Measurements from ENCODE around the gene TH. TPM values are rescaled to one million over a fixed set of nuclear protein-coding genes. Genes with fewer than 3 reads are reported as not detected.

TH gene
- not detected in 2 replicates for polyA plus RNA-seq (2012; rRNA removed)
- not detected in 2 replicates for polyA plus RNA-seq (2012; cell fraction: cytosol; rRNA removed)
- polyA plus RNA-seq (2012; cell fraction: nucleus; rRNA removed) = not detected in 2 replicates

- H3K79me2 ChIP-seq (ENCODE audit: insufficient read depth) = no peaks in the 10 kb centered on the region
- 42% methylated on average over 5 of the region's 17 CpGs for WGBS (ENCODE audit: low lambda C conversion rate)
- H4K20me1 ChIP-seq (ENCODE audit: insufficient read depth) = no peaks in the 10 kb centered on the region
- DNase-seq = no peak
- H3K27ac ChIP-seq (ENCODE audit: low read depth in 2 of 2, low read length in 1 of 2) = no peak within 1 kb of the TSS
- POLR2A ChIA-PET = no interaction called here
- H2AFZ ChIP-seq (ENCODE audit: low read depth) = no peak within 1 kb of the TSS
- H3F3A ChIP-seq (replicated peaks; ENCODE audit: insufficient read depth) = no peaks in the 10 kb centered on the region
- H3K9me2 ChIP-seq = no peaks in the 10 kb centered on the region
- no peaks in the 10 kb centered on the region for H3K27me3 ChIP-seq (ENCODE audit: insufficient read depth)
- H3K9ac ChIP-seq = no peak within 1 kb of the TSS
- no peaks in the 10 kb centered on the region for H3K36me3 ChIP-seq (replicated peaks in 1 of 2; ENCODE audit: control insufficient read depth in 1 of 2, insufficient read depth in 2 of 2, low read length in 1 of 2)
- H3K4me3 ChIP-seq (ENCODE audit: low read depth in 2 of 2, low read length in 1 of 2) = no peak within 1 kb of the TSS
- no peak for TF ChIP-seq SIN3A (IDR thresholded peaks at IDR 0.05; ENCODE audit: borderline replicate concordance, low read depth, low read length)
- TF ChIP-seq IRF3 (IDR thresholded peaks at IDR 0.05; ENCODE audit: low read depth, low read length) = no peak
- no peaks in the 10 kb centered on the region for H3K9me3 ChIP-seq
- H3K4me2 ChIP-seq = no peak within 1 kb of the TSS
- H3K4me1 ChIP-seq (ENCODE audit: control insufficient read depth in 1 of 2, insufficient read depth in 2 of 2, low read depth in 1 of 2, low read length in 1 of 2) = peaks cover 0 to 51% of the 10 kb centered on the region in 2 experiments; a peak in 1 of 4 replicates
- CTCF ChIA-PET = interaction anchor here (1.0 to 14.7 kb wide), 8 partner anchors 13 to 519 kb away, joined by 3 to 253 read pairs (median 5); partner anchors contain the start of gene INS
These were observed at the start of gene TH for GRCh38 chr11:2171591-2172003. TH (minus strand) TSS chr11:2171815; CDS start chr11:2171786, 29 bp downstream.

- Histone ChIP-seq H2AFZ (ENCODE audit: low read depth) (no peak overlapping the region), H3K27me3 (ENCODE audit: insufficient read depth) (no peaks in the 10 kb centered on the region), H3K9me3 (no peaks in the 10 kb centered on the region), H3K27ac (ENCODE audit: low read depth in 2 of 2, low read length in 1 of 2) (no peak overlapping the region), H3K4me1 (ENCODE audit: control insufficient read depth in 1 of 2, insufficient read depth in 2 of 2, low read depth in 1 of 2, low read length in 1 of 2) (no peaks in the 10 kb centered on the region), H3K4me3 (ENCODE audit: low read depth in 2 of 2, low read length in 1 of 2) (no peak overlapping the region), H4K20me1 (ENCODE audit: insufficient read depth) (no peaks in the 10 kb centered on the region), H3K79me2 (ENCODE audit: insufficient read depth) (no peaks in the 10 kb centered on the region), H3F3A (replicated peaks; ENCODE audit: insufficient read depth) (no peaks in the 10 kb centered on the region), H3K9ac (no peak overlapping the region), H3K4me2 (no peak overlapping the region), H3K36me3 (replicated peaks in 1 of 2; ENCODE audit: control insufficient read depth in 1 of 2, insufficient read depth in 2 of 2, low read length in 1 of 2) (no peaks in the 10 kb centered on the region), H3K9me2 (no peaks in the 10 kb centered on the region)
- ChIA-PET POLR2A (no interaction called here), CTCF (interaction anchor here (0.7 to 1.1 kb wide), 3 partner anchors 10 to 310 kb away, joined by 3 to 5 read pairs (median 3); no protein-coding TSS in a partner anchor)
- no peak for DNase-seq
- WGBS (ENCODE audit: low lambda C conversion rate) = 0% methylated on average over 1 of the region's 1 CpG
- TF ChIP-seq PBX3 (IDR thresholded peaks at IDR 0.05) (no peak), YY1 (IDR thresholded peaks at IDR 0.05; ENCODE audit: low read depth) (no peak), TCF12 (IDR thresholded peaks at IDR 0.05) (no peak), USF1 (IDR thresholded peaks at IDR 0.05; ENCODE audit: borderline replicate concordance, low read depth) (no peak), USF2 (IDR thresholded peaks at IDR 0.05; ENCODE audit: borderline replicate concordance, low read depth, low read length) (no peak), TAF1 (IDR thresholded peaks at IDR 0.05; ENCODE audit: borderline replicate concordance, low read depth, low read length) (no peak), MEF2A (IDR thresholded peaks at IDR 0.05; ENCODE audit: borderline replicate concordance, low read depth) (no peak), RAD21 (IDR thresholded peaks at IDR 0.05; ENCODE audit: low read length) (no peak), SIN3A (IDR thresholded peaks at IDR 0.05; ENCODE audit: borderline replicate concordance, low read depth, low read length) (no peak)
These were observed 49.4 kb upstream of the TH start for GRCh38 chr11:2221024-2221423.
